CD4-positive, alpha-beta T cell treated with Interleukin-21 for 1 hour (primary cell): ENCODE results near the gene RFPL2.
A peak's percentile ranks its signal among the peaks of the same experiment; 100 is the strongest.

Source experiments
- DNase-seq: peaks from one replicate; pipeline ENCODE4 v3.0.0-alpha.2; 2020

Gene RFPL2

DNA sequence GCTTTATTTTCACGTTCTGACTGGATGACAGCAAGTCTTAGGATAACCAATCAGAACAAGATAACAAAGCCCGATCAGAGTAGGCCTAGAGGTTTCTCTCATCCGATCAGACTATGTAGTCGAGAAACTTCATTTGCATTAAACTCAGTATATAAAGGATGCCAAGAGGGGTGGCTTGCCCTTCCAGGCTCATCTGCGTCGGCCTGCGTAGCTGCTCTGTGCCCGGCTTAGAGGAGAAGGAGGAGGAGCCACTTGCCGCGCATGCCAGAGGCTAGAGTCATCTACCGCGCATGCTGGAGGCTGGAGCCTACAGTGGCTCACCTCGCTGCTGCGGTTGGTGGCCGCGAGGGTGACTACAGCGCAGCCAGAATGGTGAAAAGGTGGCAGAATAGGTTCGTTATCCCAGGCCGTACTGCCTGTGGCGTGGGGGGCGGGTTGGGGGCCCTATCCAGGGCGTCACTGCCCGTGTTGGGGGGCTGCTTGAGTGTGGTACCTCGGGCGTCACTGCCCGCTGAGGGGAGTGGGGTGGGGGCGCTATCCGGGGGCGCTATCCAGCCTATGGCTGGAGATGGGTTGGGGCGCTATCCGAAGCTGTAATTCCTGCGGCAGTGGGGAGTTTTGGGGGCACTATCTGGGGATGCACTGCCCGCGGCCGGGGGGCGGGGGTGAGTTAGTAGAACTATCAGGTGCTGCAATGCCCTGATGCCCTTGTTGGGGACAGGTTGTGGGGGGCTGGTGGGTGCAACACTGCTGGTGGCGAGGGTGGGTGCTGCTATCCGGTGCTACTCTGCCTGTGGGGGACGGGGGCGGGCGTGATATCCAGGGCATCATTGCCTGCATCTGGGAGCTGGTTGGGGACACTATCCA, at the start of gene RFPL2:
Gene RFPL2 (minus strand): TSS at position 218 of the 867 bp plus-strand sequence. CDS start 2,622 bp downstream, outside the sequence.
- peak; percentile 64 for DNase-seq

DNA sequence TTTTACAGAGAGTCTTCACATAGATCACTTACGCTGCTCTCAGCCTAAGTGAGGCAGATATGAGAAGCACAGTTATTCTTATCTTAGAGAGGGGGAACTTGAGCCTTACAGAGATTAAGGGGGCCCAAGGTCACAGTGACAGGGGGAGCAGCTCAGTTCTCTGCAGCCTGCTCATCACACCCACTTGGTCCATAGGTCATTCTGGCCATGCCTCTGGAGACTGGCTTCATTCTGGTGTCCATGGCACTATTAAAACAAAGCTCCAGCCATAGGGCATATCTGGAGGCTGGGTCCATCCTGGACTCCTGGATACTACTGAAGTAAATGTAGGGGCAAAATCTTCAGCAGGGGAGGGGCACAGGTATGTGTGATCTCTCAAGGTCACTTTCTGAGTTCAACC, 44.4 kb upstream of the RFPL2 start:
- no peak for DNase-seq

DNA sequence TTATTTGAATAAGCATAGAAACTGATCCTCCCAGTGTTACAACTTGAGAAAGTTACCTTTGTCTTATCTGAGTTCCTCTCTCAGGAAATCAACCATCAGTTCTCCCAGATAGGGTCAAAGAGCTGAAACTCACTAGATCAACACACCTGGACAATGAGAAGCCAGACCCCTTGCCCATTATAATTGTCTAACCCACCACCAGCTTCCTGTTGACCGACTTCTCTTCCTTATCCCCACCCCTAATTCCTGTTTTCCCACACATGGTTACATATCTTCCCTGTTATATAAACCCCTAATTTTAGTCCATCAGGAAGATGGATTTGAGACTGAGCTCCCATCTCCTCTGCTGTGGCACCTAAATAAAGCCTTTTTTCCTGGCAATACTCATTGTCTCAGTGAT, 43.4 kb upstream of the RFPL2 start:
- no peak for DNase-seq

DNA sequence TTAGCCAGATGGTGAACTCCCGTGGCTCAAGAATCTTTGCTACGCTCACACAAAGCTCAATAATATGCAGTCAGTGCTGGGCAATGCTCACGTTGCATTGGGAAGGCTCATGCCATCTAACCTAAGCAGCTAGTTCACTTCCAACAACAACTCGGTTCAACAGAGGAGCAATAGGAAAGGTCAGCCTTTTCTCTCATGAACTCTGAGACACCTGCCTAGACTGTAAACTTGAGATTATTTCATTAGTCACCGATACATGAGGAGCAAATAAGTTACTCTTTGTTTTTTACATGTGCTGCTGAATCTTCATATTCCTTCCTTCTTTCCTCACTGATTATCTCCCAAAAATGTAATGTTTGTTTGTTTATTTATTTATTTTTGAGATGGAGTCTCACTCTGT, 41.3 kb upstream of the RFPL2 start:
- no peak for DNase-seq

DNA sequence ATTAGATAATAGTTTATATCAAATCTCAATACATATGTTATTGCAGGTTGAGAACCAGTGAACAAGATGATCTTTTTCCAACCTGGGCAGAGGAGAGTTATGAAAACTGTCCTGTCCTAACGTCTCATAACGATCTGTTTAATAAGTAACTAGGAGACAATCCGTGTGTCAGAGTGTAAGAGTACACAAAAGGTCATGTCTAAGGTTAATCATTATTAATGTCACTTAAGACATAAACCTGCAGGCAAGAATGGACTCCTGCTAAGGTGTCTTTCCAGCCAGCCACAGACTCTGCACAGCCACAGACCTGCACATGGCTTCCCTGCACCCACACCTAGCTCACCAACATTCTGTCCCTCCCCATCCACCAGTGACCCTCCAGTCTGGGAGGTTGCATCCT, 40.2 kb upstream of the RFPL2 start:
- DNase-seq = no peak

DNA sequence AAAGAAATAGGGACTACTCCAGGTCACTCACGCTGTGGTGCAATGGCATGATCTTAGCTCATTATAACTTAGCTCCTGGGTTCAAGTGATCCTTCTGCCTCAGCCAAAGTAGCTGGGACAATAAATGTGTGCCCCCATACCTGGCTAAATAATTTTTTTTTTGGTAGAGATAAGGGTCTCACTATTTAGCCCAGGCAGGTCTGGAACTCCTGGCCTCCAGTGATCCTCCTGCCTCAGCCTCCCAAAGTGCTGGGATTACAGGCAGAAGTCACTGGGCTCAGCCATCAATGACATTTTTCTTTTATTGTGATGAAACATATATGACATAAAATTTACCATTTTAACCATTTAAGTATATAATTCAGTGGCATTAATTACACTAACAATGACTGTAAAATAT, 39.7 kb upstream of the RFPL2 start:
- no peak for DNase-seq

DNA sequence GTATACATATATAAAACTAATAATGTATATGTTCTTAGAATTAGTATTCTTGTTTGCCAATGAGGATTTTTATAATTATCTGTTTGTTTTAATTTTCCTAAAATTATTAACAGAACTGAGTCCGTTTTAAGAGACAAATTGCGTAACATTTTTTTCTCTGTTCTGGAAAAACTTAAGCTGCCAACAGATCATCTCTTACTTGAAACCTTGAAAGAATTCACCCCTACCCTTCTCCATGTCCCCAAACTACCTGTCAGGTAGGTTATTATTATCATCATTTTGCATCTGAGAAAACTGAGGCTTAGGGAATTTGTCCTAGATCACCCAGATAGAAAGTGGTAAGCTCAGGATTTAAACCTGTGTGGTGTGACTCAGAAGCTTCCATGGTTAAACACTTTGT, 35.6 kb upstream of the RFPL2 start:
- DNase-seq = no peak

DNA sequence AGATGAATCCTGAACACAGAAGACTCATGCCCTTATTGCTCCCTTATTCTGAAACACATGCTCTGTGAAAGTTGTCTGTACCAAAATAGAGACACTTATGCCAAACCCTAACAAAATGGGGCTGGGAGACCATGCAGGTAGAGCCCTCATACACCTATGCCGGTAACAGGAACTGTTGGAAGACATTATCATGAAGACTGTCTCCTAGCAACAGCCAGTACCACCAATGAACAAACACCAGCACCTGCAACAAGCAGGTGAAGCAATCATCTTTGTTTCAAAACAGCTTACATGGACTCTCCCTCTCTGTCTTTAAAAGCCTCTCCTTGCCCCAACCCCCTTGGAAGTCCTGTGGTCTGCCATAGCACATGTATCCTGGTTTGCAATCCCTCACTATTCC, 33.0 kb upstream of the RFPL2 start:
- DNase-seq = no peak

DNA sequence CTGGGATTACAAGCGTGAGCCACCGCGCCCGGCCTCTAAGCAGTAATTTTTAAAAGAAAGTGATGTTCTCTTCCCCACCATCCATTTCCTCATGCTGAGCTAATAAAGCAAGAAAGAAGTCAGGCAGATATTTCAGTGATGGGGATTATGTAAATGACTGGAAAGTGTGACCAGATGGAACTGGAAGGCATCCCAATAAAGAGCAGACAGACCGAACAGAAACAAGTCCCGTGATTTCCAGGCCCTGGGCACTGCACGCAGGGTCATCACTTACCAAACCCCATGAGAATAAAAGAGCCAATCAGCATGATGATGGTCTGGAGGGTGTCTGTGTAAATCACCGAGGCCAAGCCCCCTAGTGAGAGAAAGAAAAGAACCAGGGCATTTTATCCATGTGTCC, 32.1 kb upstream of the RFPL2 start:
- DNase-seq = no peak

DNA sequence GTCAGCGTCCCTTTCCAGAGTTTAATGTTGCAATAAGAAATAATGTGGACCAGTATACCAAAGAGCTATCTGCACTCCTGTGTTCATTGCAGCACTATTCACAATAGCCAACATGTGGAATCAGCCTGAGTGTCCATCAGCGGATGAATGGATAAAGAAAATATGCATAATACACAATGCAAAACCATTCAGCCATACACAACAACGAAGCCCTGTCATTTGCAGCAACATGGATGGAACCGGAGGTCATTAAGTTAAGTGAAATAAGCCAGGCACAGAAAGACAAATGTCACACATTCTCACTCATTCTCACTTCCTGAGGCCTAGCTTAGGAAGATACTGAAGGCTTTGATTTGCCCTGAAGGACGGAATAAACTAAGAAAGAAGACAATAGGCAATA, 28.2 kb upstream of the RFPL2 start:
- no peak for DNase-seq

DNA sequence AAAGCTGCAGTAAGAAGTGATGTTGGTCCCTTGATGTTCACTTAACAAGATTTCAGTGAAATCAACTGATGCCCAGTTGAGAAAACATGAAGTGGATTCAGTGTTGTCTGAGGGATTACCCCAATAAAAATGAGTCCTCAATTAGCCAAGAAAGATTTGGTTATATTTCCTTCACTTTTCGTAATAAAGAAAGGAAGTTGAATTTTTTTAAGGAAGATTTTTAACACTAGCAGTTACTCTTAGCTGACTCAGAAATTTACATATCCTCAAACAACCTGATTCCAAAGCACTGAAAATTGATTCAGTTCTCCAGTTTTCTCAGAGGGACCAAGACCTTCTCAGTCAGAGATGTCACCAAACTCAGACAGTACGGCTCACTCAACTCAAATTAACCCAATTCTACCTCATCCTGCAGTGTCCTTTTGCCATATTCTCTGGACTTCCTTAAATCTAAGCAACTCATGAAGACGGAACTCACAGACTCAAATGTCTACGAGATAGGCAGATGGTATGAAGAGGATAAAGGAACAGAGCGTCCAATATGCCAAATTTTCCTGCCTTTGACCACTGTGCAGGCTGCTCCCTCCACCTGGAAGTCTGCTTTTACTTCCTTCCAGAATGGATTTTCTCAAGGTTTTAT, 27.4 kb upstream of the RFPL2 start:
- no peak for DNase-seq

DNA sequence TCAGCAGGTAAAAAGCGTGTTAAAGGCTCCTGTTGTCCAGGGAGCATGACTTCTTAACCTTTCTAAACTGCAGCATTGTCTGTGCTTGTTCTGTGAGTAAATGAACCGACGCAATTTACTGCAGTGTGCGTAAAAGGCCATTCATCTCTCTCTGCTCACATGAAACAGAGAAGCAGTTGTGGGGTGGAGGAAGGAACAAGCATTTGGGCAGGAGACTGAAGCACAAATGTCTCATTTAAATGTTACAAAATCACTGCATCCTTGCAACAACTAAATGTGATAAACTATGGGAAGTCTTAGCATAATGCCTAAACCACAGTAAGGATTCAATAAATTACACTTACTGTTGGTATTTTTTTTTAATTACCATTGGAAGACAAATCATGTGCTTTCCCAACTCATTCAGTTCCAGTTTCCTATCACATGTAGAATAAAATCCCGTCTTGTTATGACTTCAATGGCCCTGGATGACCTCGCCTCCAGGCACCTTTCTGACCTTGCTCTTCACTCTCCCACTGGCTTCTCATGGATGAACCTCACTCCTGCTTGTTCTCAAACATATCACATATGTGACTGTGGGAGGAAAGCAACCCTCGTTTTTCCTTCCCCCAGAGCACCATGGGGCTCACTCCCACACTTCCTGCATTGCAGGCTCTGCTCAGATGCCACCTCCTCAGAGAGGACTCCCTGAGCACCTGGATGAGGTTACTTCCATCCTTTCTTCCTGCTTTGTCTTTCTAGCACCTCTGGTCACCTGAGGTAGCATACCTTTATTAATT, 21.6 kb upstream of the RFPL2 start:
- DNase-seq = no peak

DNA sequence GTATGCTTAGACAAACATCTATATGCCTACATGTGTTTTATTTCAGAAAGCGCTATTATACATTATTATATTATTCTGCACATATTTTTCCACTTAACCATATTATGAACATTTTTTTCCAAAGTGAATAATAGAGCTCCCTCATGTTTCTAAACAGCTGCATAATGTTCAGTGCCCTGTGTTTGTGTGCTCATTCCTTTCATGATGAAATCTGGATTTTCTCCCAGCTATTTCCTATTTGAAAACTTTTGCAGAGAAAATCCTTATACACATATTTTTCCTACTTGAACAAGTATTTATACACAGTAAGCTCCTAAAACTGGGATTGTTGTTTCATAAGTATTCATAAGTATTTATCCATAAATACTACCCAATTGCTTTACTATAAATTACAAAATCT, 18.1 kb upstream of the RFPL2 start:
- no peak for DNase-seq

DNA sequence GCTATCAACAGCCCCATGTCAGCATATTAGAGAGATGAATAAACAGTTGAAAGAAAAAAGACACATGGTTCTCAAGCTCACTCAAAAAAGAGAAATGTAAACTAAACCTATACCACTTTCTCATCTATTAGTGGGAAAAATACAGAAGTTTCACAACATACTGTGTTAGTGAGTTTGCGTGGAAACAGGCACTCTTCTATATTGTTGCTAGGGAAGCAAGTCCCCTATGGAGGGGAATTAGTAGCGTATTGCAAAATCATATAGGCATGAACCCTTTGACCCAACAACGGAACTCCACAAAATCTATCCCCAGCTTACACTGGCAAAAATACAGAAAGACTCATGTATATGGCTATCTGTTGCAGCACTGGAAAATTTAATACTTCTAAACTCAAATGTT, 14.2 kb upstream of the RFPL2 start:
- DNase-seq = peak; percentile 16

DNA sequence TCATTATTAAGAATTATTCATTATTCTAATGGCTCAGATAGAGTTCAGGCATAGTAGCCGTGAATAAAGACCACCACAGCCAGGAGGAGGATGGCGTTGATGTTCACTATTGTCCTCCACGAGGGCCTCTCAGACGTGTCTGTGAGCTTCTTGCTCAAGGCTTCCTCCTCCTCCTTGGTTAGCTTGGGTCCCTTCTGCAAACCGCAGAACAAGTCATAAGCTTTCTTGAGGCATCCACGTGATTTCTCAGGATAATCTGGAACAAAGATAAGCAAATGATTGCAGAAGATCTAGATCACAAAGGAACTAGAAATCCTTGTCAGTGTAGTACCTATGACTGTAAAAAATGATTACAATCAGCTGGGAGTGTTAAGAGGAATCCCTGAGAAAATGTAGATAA, 13.6 kb upstream of the RFPL2 start:
- DNase-seq = no peak

DNA sequence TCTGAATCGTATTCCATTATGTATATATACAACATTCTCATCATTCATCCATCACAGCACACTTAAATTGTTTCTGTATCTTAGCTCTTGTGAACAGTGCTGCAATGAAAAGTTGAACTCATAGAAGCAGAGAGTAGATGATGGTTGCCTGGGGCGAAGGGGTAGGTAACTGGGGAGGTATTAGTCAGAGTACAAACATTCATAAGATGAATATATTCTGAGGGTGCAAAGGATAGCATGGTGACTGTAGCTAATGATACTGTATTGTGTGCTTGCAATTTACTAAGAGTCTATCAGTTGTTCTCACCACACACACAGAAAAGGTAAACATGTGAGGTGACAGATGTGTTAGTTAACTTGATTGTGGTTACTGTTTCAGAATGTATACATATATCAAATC, 12.6 kb upstream of the RFPL2 start:
- DNase-seq = no peak

DNA sequence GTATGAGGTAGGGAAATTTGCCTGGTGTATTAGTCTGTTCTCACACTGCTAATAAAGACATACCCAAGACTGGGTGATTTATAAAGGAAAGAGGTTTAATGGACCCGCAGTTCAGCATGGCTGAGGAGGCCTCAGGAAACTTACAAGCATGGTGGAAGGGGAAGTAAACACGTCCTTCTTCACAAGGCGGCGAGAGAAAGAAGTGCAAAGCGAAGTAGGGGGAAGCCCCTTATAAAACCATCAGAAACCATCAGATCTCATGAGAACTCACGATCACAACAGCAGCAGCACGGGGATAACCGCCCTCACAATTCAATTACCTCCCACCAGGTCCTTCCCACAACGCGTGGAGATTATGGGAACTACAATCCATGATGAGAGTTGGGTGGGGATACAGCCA, 12.0 kb upstream of the RFPL2 start:
- DNase-seq = no peak

DNA sequence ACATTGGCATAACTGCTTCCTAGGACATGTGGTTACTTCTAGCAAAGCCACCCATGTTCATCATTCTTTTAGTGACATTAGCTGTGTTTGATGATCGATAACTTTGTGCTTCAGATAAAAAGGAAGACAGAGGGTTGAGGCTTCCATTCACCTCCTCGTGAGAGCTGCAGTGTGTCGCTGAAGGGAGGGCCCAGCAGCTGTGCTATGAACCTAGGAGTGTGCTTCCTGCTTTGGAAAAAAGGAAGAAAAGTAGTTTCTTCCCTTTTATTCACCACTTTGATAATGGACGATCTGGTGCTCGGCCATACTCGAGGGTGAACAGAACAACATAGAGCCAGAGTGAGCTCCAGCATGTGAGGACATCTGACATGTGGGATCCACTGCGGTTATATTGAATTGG, 6.1 kb upstream of the RFPL2 start:
- no peak for DNase-seq

DNA sequence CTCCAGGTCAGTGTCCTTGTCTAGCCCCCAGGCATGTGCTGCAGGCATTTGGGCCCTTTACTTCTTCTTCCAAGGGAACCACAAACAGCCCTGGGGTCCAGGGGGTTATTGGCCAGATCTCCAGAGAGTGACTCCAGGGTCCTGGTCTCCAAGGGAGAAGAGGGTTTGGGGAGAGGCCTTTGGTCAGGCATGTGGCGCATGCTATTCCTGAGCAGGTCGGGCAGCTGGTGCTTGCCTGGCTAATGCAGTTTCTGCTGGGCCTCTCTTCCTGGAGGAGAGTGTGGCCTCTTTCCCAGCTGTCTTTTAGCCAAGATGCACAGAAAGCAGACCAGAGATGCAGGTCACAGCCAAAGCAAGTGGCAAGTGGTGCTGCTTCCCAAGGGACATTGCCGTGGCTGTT, 3.8 kb upstream of the RFPL2 start:
- DNase-seq = no peak

DNA sequence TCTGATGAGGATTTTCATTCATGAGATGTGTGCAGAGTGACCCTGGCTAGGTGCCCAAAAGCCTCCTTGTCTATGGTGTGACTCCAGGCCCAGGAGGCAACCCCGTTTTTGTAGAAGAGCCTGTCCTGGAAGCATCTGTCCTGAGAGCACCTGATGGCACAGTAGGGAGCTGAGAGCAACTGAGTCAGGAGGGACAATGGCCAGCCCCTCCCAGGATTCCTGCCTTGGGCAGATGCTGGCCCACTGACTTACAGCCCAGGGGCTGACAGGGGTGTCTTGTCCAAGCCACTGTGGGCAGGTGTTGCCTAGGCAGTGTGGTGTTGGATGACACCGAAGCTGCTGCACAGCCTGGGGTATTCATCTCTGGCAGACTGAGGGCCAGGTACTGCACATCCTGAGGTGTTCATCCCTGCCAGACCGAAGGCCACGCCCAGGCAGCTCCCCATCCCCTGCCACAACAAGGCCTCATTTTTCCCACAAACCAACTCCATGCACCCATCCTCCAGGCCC, 3.2 kb upstream of the RFPL2 start:
- no peak for DNase-seq

DNA sequence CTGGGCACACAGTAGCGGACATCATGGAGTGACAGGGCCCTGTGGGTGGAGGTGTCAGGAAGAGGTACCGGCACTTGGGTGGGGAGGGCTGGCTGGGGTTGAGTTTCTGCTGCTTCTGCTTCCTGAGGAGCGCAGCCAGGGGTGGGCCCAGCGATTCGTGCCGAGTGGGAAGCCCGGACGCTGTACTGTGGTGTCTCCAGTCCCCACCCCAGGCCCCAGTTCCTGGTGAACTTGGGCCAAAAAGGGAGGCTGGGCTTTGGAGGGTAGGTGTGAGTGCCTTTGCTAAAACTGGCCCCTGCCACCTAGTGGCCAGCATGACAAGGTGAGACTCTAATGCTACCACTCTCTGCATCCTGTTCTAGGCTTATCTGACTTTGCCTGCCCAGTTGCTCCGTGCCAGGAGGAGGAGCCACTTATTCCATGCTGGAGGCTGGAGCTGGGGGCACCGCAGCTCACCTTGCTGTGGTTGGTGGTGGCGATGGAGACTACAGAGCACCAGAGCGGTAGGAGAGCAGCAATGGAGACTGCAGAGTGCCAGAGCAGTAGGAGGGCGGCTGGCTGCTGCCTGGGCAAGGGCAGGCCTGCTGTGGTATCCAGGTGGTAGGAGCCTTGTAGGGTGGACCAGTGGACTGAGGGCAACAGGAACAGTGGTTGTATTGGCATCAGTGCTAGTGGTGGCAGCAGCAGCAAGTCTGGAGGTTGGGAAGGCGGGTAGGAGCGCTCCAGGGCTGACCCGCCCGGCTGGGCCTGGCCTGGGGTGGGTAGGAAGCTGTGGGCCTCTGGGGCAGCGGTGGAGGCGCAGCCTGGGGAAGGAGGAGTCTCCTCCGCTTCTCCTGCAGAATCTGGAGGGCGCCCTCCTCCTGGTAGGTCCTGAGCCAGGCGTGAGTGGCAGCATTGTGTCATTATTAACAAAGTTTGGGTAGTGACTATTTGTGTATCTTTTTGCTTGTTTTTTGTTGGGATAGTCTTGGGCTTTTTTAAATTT, 2.2 kb upstream of the RFPL2 start:
- DNase-seq = peak; percentile 58
